HG02588 (cell line): ENCODE results near the gene SIMC1.
"Not testable (repeated sequence)": the region's sequence is repeated elsewhere in the genome, so short reads cannot be mapped to it uniquely, and the experiment has no call there.

ENCODE experiments used
- ATAC-seq: cut with Tn5 transposase; IDR thresholded peaks from one replicate; pipeline ENCODE4 v1.9.1; 2021; ENCODE audit warnings: mild to moderate bottlenecking, moderate library complexity; ENCODE audit not compliant: unreplicated experiment

Gene SIMC1

DNA sequence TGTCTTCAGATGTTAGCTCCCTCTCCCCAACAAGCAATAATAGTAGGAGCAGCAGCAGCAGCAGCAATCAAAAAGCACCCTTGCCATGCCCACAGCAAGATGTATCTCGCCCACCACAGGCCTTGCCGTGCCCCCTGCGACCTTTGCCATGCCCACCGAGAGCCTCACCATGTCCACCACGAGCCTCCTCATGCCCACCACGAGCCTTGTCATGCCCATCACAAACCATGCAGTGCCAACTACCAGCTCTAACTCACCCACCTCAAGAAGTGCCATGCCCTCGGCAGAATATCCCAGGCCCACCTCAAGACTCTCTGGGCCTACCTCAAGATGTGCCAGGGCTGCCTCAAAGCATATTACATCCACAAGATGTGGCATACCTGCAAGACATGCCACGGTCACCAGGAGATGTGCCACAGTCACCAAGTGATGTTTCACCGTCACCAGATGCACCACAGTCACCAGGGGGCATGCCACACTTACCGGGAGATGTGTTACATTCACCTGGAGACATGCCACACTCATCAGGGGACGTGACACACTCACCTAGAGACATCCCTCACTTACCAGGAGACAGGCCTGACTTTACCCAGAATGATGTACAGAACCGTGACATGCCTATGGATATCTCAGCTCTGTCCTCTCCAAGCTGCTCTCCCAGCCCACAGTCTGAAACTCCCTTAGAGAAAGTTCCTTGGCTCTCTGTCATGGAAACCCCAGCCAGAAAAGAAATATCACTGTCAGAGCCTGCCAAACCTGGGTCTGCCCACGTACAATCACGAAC lies 52.0 kb downstream of the SIMC1 start:
- ATAC-seq = not testable (repeated sequence)

DNA sequence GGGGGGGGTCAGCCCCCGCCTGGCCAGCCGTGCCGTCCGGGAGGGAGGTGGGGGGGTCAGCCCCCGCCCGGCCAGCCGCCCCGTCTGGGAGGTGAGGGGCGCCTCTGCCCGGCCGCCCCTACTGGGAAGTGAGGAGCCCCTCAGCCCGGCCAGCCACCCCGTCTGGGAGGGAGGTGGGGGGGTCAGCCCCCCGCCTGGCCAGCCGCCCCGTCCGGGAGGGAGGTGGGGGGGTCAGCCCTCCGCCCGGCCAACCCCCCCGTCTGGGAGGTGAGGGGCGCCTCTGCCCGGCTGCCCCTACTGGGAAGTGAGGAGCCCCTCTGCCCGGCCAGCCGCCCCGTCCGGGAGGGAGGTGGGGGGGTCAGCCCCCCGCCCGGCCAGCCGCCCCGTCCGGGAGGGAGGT lies 67.1 kb downstream of the SIMC1 start:
- ATAC-seq = not testable (repeated sequence)

DNA sequence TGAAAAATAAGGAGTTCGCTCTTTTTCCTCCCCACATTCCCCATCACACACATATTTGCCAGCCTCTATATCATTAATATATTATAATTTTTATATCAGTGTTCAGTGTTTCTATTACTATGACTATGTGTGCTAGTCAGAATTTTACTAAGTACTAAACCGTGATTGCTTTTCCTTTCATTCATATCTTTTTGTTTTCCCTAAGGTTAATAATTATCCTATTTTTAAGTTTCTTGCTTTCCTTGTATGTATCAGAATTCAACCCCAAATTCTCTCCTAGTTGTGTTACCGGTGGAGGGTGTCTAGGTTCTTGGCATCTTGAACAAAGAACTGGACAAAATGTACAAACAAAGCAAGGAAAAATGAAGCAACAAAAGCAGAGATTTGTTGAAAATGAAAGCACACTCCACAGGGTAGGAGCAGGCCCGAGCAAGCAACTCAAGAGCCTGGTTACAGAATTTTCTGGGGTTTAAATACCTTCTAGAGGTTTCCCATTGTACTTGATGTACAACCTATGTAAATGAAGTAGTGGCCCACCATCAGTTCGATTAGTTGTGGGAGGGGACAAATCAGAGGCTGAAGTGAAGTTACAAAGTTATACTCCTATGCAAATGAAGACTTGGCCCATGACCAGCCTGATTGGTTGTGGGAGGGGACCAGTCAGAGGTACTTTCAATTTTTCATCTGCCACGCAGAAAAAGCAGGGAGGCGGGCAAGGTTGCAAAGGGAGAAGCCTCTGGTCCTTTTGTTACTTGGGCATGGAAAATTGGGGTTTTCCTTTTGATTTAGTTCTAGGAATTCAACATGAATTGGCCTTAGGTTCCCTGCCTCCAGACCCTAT lies 79.5 kb downstream of the SIMC1 start:
- ATAC-seq = no peak

DNA sequence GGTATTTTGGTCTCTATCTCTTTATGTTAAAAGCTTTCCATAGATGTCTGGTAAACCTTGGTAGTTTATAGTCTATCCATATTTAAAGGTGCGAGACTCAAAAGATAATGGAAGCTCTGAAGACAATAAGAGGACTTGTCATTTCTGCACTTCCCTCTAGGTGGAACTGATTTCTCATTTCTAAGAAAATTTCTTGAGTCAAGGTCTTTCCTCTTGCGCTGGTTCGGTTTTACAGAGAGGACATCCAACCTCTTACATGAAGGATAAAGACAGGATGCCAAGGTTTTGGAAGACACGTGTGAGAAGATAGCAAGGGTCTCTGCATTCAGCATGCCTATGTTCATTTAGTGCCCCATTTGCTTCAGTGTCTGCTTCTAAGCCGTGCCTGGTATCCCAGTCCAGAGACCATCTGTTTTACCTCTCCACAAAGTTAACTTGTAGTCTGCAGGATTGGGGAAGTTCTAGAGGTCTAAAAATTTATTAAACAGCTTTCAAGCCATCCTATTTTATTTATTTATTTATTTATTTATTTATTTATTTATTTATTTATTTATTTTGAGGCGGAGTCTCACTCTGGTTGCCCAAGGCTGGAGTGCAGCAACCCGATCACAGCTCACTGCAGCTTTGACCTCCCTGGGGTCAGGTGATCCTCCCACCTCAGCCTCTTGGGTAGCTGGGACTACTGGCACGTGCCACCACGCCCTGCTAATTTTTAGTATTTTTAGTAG lies 81.8 kb downstream of the SIMC1 start:
- ATAC-seq = no peak

DNA sequence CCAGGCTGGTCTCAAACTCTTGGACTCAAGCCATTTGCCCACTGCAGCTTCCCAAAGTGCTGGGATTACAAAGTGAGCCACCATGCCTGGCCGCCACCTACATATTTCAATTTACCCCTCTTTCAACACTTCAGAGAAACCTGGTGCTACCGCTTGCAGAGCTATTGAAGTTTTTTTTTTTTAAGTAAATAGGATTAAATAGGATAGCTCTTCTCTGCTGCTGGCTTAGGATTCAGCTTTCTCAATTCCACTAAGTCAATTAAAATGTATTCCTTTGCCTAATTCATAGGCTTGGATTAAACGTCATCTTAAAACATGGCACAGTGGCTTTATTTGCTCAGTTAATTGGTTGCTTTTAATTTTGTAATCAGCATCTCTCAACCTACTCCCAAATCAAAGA lies 82.4 kb downstream of the SIMC1 start:
- ATAC-seq = no peak

GRCh38 chr5:176334031-176334770 lies 96.0 kb downstream of the SIMC1 start:
- no peak for ATAC-seq

DNA sequence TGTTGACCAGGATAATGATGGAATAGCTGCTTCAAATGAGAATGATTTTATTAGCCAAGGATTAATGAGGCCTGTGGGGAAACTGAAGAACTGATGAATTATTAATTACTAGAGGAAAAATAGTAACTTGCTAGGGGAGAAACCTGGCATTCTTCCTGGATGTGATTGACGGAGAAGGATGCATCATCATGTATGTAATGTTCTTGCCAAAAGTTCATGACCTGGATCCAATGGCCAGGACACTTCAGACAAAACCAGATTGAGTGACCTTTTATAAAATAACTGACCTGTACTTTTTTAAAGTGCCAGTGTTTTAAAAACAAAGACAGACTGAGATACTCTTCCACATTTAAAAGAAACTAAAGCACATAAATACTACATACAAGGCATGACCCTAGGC lies 99.7 kb downstream of the SIMC1 start:
- ATAC-seq = no peak

- no peak for ATAC-seq
Measured at GRCh38 chr5:176339304-176339703, 101.1 kb downstream of the SIMC1 start.

DNA sequence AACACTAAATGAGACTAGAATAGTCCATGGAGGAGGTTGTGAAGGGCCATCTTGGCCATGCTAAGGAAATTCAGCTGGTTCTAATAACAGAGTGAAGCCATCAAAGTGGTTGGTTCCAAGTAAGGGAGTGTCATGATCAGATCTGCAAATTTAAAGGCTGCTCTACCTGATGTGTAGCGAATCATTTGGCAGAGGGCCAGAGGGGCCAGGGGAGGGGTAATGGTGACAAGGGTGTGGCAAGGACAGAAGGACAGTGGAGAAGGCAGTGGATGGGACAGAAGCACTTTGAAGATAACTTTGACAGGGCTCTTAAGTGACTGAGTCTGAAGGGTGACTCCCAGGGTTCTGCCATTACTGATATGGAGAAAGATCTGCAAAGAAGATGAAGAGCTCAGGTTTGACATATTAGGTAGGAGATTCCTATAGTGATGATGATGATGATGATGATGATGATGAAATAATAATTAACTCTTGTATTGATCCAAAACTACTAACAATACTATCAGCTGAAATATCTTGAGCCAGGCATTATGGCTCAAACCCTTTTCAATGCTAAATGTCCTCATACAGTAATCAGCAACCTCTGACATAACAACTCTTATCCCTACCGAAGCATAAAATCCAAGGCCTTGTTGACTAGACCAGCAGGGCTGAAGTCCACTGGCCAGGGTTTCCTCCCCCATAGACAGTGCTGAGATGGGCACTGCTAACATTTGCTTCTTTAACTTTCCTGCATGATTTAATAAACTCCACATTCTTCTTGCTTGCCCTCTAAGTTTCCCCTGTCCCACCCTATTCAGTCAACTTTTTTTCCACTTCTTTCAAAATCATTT lies 103.3 kb downstream of the SIMC1 start:
- ATAC-seq = no peak

DNA sequence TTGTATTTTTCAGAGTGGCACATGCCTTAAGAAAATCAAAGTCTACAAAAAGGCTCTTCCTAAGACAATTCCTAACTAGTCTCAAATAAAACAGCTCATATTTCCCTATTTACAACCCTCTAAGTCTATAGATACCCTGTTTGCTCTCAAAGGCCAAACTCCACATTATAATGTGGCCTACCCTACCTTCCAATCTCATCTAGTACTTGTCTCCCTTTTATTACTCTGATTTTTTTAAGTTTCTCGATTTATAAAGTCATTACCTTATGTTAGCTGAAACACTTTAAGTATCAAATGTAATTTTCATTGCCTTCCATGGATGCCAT lies 103.9 kb downstream of the SIMC1 start:
- ATAC-seq = no peak

DNA sequence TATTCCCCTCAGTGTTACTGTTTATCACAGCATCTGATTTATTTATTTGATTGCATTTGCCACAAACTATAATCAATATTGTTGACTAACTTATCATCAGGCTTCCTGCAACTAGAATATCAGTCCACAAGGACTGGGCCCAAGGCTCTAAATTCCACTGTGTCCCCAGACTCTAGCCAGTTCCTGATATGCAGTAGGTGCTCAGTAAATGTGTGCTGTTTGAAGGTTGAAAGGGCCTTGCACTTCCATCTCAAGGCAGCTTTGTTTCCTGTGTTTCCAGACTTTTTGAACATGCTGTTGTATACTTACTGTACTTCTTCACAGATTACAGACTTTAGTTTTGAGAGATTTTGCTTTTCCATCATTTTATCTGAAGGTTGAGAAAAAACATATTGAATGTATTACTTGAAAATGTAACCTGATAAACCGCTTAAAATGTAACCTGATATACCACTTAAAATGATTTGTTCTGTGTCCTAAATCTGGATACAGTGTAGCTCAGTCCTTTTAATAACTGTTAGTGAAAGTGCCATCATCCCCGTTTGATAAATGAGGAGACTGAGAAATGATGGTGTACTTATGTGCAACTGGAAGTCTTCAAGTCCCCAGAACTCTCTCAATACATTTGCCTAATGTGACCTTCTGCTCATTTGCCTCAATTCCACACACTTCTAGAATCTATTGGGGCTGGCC lies 104.7 kb downstream of the SIMC1 start:
- no peak for ATAC-seq

GRCh38 chr5:176350416-176350815 lies 112.2 kb downstream of the SIMC1 start:
- no peak for ATAC-seq

GRCh38 chr5:176352116-176352878 lies 114.1 kb downstream of the SIMC1 start:
- ATAC-seq = peak; percentile 63

DNA sequence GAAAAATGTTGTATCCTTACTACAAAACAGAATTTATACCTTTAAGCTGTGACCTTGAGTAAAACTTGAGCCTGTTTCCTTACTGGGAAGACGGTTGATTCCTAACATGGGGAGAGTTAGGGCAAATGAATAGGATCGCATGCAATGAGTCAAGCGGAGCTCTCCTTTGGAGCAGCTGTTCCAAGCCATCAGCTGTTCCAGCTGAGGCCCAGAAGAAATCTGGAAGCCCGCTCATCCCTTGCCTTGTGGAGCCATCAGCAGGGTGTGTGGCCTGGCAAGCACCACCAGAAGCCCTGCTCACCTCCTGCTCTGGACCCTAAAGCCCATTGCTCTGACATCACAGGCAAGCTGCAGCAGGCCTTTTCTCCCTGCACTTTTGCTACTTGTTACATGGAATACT lies 115.3 kb downstream of the SIMC1 start:
- ATAC-seq = no peak

- no peak for ATAC-seq
Measured at GRCh38 chr5:176355400-176356178, 117.4 kb downstream of the SIMC1 start.

- no peak for ATAC-seq
Measured at GRCh38 chr5:176356179-176356566, 117.9 kb downstream of the SIMC1 start.

DNA sequence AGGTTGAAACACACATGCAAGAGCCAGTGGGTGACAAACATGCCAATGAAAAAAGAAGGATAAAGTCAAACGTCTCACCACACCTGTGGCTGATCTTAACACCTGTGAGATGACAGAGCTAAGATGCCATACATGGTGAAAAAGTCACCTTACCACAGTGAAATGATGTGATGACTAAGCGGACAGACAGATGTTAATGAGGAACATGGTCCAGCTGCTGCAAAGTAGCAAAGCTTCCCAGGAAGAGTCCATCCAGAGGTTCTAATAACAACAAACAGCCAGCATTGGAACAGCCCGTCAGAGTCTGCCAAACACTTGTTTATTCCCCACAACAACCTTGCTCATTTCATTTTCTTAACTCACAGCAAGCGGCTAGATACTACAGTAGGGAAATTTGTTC lies 121.4 kb downstream of the SIMC1 start:
- ATAC-seq = no peak

- no peak for ATAC-seq
Measured at GRCh38 chr5:176360894-176361436, 122.7 kb downstream of the SIMC1 start.
